Right lung (tissue), 5 donors: ENCODE data around the gene CACNA2D4. TPM values are rescaled to one million over a fixed set of nuclear protein-coding genes. Genes with fewer than 3 reads are reported as not detected.
"Not testable (repeated sequence)": the region's sequence is repeated elsewhere in the genome, so short reads cannot be mapped to it uniquely, and the experiment has no call there.

Experiments
- DNase-seq, 2 donors: peaks; one replicate each; pipeline ENCODE4 v3.0.0-alpha.2; 2013
- polyA plus RNA-seq, 5 donors: library from polyadenylated mRNA; unstranded; fragments of 120-200 nt; gene quantifications; one replicate each; pipeline versions ENCODE4 v1.2.1 to v1.2.3, GENCODE V29; 2013; ENCODE audit warnings: inconsistent platforms in 1 of 5, low replicate concordance in 1 of 5; ENCODE audit not compliant: insufficient read length in 5 of 5, insufficient read depth in 1 of 5

CACNA2D4 gene
- polyA plus RNA-seq, 5 donors, result 1.3 to 2.6 (median 1.9) TPM

GRCh38 chr12:1832801-1833595 lies 85.5 kb downstream of the CACNA2D4 start:
- DNase-seq, result no peak

GRCh38 chr12:1830981-1831963 lies 87.2 kb downstream of the CACNA2D4 start:
- peak; percentile 82 to 83 for DNase-seq

GRCh38 chr12:1830401-1830845 lies 88.0 kb downstream of the CACNA2D4 start:
- DNase-seq, result no peak

- no peak for DNase-seq
Measured at GRCh38 chr12:1829306-1829900, 89.0 kb downstream of the CACNA2D4 start.

- DNase-seq, result no peak
Measured at GRCh38 chr12:1828856-1829255, 89.6 kb downstream of the CACNA2D4 start.

- no peak for DNase-seq
Measured at GRCh38 chr12:1827826-1828805, 90.3 kb downstream of the CACNA2D4 start.

- no peak for DNase-seq
Measured at GRCh38 chr12:1826867-1827705, 91.4 kb downstream of the CACNA2D4 start.

GRCh38 chr12:1826401-1826800 lies 92.1 kb downstream of the CACNA2D4 start:
- no peak for DNase-seq

- no peak for DNase-seq
Measured at GRCh38 chr12:1825382-1826102, 92.9 kb downstream of the CACNA2D4 start.

GRCh38 chr12:1823237-1823636 lies 95.2 kb downstream of the CACNA2D4 start:
- no peak for DNase-seq

- no peak for DNase-seq
Measured at GRCh38 chr12:1822699-1823098, 95.8 kb downstream of the CACNA2D4 start.

- DNase-seq, result no peak
Measured at GRCh38 chr12:1821805-1822204, 96.6 kb downstream of the CACNA2D4 start.

GRCh38 chr12:1820896-1821291 lies 97.6 kb downstream of the CACNA2D4 start:
- no peak for DNase-seq

GRCh38 chr12:1820191-1820895 lies 98.1 kb downstream of the CACNA2D4 start, which contains the start of gene LRTM2:
Gene LRTM2 (plus strand): TSS chr12:1820565. CDS start chr12:1828149, 7,584 bp downstream.
- DNase-seq, result no peak

- DNase-seq, result no peak
Measured at GRCh38 chr12:1819571-1819970, 98.9 kb downstream of the CACNA2D4 start.

- DNase-seq, result no peak
Measured at GRCh38 chr12:1819050-1819449, 99.4 kb downstream of the CACNA2D4 start.

- not testable (repeated sequence) for DNase-seq
Measured at GRCh38 chr12:1817928-1818327, 100.5 kb downstream of the CACNA2D4 start.

GRCh38 chr12:1816730-1817348 lies 101.6 kb downstream of the CACNA2D4 start:
- no peak for DNase-seq
